Effector memory CD4-positive, alpha-beta T cell (primary cell): ENCODE data around the gene SEMA5A.

Experiments used
- DNase-seq, 3 donors: peaks; one replicate each; pipeline ENCODE4 v3.0.0-alpha.2; 2020
- H3K27ac ChIP-seq: 2 replicates; pipeline ENCODE4 v1.7.0; 2013; ENCODE audit warnings: mild to moderate bottlenecking, low read length, moderate library complexity; ENCODE audit not compliant: insufficient read depth, poor library complexity, severe bottlenecking
- H3K27me3 ChIP-seq: replicated peaks from 2 replicates; pipeline ENCODE4 v1.7.0; 2013; ENCODE audit warnings: mild to moderate bottlenecking, low read length; ENCODE audit not compliant: insufficient read depth, control insufficient read depth, poor library complexity, severe bottlenecking
- H3K36me3 ChIP-seq: 2 replicates; pipeline ENCODE4 v1.7.0; 2013; ENCODE audit warnings: mild to moderate bottlenecking, low read length, moderate library complexity; ENCODE audit not compliant: control insufficient read depth, insufficient read depth
- H3K4me1 ChIP-seq: 2 replicates; pipeline ENCODE4 v1.7.0; 2013; ENCODE audit warnings: low read length, mild to moderate bottlenecking; ENCODE audit not compliant: control insufficient read depth, insufficient read depth, poor library complexity, severe bottlenecking
- H3K4me3 ChIP-seq: 2 replicates; pipeline ENCODE4 v1.7.0; 2013; ENCODE audit warnings: low read length, low read depth, mild to moderate bottlenecking; ENCODE audit not compliant: insufficient read depth, poor library complexity, severe bottlenecking
- H3K9me3 ChIP-seq: 2 replicates; pipeline ENCODE4 v1.7.0; 2013; ENCODE audit warnings: mild to moderate bottlenecking, low read length, moderate library complexity; ENCODE audit not compliant: control insufficient read depth

The SEMA5A gene

DNA sequence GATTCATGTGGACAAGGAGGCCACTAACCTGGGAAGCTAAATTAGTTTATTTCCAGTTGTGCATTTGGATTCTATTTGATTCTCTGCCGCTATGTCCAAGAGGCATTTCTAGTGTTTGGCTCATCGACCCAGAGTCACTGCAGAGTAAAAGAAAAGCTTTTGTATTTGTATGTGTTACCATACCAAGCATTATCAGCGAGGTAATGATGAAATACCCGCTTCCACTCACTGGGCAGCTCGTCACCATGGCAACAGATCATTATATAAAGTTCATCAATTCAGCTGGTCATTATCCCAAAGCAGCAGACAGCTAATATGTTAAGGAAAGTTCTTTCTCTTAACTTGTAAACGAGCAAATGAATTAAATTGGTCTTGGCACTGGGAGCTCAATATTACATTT is 380.3 kb downstream of the SEMA5A start:
- DNase-seq: no peak
- no peak overlapping the region for H3K27ac ChIP-seq
- no peaks in the 10 kb centered on the region for H3K4me1 ChIP-seq
- H3K4me3 ChIP-seq: no peak overlapping the region
- no peaks in the 10 kb centered on the region for H3K27me3 ChIP-seq
- H3K36me3 ChIP-seq: no peaks in the 10 kb centered on the region
- no peaks in the 10 kb centered on the region for H3K9me3 ChIP-seq

DNA sequence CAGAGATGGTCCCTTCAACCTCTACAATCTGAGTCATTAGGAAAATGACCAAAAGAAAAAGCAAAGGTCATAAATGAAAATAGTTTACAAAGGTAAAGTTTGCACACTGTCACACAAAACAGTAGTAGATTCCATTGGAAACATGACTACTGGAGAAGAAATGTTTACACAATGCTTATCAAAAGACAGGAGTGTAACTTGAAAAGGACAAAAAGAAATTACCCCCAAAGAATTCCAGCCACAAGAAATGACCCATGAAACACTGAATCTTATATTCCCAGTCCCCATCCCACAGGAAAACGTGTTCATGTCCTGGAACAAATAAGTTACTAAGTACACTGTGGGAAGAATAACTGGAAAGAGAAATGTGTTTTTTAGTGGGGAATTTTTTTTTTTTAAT is 385.1 kb downstream of the SEMA5A start:
- Histone ChIP-seq H3K27me3 (no peaks in the 10 kb centered on the region), H3K27ac (no peak overlapping the region), H3K4me3 (no peak overlapping the region), H3K9me3 (no peaks in the 10 kb centered on the region), H3K4me1 (no peaks in the 10 kb centered on the region), H3K36me3 (no peaks in the 10 kb centered on the region)
- no peak for DNase-seq

DNA sequence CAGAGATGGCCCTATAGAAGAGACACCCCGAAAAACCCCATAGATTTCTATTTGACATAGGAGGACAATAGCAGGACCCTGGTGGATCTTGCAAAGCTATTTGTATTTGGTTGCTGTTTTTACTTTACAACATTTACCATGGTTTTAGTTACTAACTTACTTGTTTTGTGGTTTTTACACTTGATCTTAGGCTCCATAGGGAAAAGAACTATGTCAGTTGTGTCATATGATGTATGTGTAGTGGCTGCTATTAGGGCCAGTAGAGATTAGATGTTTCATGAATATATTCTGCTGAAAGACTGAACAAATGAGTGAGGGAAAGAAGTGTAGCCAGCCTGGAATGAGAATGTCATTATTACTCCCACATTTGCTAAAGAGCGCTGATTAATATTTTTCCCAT is 388.1 kb downstream of the SEMA5A start:
- Histone ChIP-seq H3K27ac (no peak overlapping the region), H3K4me1 (no peaks in the 10 kb centered on the region), H3K27me3 (no peaks in the 10 kb centered on the region), H3K36me3 (no peaks in the 10 kb centered on the region), H3K9me3 (no peaks in the 10 kb centered on the region), H3K4me3 (no peak overlapping the region)
- DNase-seq: no peak

- DNase-seq: no peak
- H3K27ac ChIP-seq: no peak overlapping the region
Observed at GRCh38 chr5:9157020-9157419, 388.9 kb downstream of the SEMA5A start.

DNA sequence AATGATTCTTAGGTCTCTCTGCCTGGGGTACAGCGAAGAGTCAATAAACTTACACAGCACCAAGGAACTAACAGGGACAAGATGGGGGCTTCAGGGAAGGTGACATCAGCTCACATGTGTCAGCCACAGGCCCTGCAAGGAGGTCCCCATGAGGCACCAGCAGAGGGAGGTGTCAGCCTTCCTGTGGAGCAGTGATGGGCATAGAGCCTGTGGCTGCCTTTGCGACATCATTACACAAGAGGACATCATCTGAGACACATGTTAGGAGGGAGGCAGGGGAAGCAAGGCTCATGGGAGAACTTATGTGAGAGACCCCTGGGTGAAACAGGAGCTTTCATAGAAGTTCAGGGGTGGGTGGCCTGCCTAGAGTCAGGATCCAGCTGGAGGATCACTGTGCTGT is 389.6 kb downstream of the SEMA5A start:
- Histone ChIP-seq H3K27me3 (no peaks in the 10 kb centered on the region), H3K27ac (no peak overlapping the region), H3K9me3 (no peaks in the 10 kb centered on the region), H3K4me3 (no peak overlapping the region), H3K4me1 (no peaks in the 10 kb centered on the region), H3K36me3 (no peaks in the 10 kb centered on the region)
- no peak for DNase-seq

More at GRCh38 chr5:9157020-9157419, 388.9 kb downstream of the SEMA5A start:
- Histone ChIP-seq H3K4me1 (no peaks in the 10 kb centered on the region), H3K27me3 (no peaks in the 10 kb centered on the region), H3K4me3 (no peak overlapping the region), H3K9me3 (no peaks in the 10 kb centered on the region), H3K36me3 (no peaks in the 10 kb centered on the region)

- Histone ChIP-seq H3K27me3 (no peaks in the 10 kb centered on the region), H3K36me3 (no peaks in the 10 kb centered on the region), H3K9me3 (no peaks in the 10 kb centered on the region), H3K27ac (no peak overlapping the region), H3K4me3 (no peak overlapping the region), H3K4me1 (no peaks in the 10 kb centered on the region)
- no peak for DNase-seq
Observed at GRCh38 chr5:9151684-9152427, 394.0 kb downstream of the SEMA5A start.

- no peak overlapping the region for H3K4me3 ChIP-seq
- H3K27ac ChIP-seq: no peak overlapping the region
- no peaks in the 10 kb centered on the region for H3K9me3 ChIP-seq
- H3K27me3 ChIP-seq: no peaks in the 10 kb centered on the region
- DNase-seq: no peak
- no peaks in the 10 kb centered on the region for H3K36me3 ChIP-seq
- no peaks in the 10 kb centered on the region for H3K4me1 ChIP-seq
Observed at GRCh38 chr5:9149988-9150387, 395.9 kb downstream of the SEMA5A start.

DNA sequence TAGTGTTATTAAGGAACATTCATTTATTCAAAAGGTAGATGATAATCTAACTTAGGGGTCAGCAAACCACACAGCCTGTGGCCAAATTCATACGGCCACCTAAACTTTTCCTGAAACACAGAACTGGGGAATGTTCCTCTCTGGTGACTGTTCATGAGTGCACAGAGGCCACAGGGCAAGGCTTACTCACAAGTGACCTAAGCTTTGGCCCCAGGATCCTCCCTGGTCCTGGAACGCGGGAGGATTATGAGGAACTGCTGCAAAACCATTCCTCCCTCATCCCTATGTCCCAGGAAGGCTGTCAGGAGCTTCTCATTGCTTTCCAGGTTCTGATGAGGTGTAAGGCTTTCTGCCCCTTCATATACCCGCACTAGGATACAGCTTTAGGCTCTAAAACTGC is 397.6 kb downstream of the SEMA5A start:
- DNase-seq: no peak
- Histone ChIP-seq H3K4me3 (no peak overlapping the region), H3K36me3 (no peaks in the 10 kb centered on the region), H3K4me1 (no peaks in the 10 kb centered on the region), H3K9me3 (no peaks in the 10 kb centered on the region), H3K27ac (no peak overlapping the region), H3K27me3 (no peaks in the 10 kb centered on the region)

DNA sequence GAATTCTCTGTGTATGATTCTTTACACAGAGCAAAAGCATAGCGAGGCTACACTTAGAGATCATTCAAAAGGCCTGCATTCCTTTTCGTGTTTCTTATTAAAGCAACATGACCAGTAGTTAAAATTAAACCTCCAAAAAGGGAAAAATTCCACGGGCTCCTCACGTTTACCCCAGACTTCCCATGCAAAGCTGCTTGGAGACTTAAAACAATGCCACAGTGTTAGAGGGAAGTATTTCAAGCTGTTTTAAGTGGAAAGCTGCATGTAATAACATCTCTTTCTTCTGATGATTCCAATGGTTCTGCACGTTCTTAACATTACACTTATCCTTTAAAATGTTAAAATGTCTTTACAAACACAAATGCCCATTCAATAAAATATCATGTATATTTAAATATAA is 405.2 kb downstream of the SEMA5A start:
- no peak for DNase-seq
- no peaks in the 10 kb centered on the region for H3K27me3 ChIP-seq
- H3K27ac ChIP-seq: no peak overlapping the region
- no peaks in the 10 kb centered on the region for H3K9me3 ChIP-seq
- no peak overlapping the region for H3K4me3 ChIP-seq
- no peaks in the 10 kb centered on the region for H3K36me3 ChIP-seq
- H3K4me1 ChIP-seq: no peaks in the 10 kb centered on the region

DNA sequence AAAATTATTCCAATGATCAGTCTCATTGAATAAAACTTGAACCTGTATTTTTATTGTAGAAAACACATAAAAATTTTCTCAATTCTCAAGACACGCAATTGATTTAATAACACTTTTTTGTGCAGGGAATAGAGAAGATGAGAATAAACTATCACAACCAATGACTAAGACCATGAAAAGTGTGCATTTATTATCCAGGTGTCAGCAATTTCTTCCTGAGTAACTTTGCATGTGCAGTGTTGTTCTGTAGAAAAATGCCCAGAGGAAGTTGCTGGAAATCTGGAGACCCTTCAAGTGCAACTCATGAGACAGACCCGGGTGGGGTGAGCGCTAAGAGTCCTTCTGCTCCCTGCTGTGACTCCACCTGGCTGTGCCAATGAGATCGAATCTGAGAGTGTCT is 405.7 kb downstream of the SEMA5A start:
- Histone ChIP-seq H3K36me3 (no peaks in the 10 kb centered on the region), H3K27me3 (no peaks in the 10 kb centered on the region), H3K4me3 (no peak overlapping the region), H3K9me3 (no peaks in the 10 kb centered on the region), H3K27ac (no peak overlapping the region), H3K4me1 (no peaks in the 10 kb centered on the region)
- no peak for DNase-seq
